Measurements from ENCODE around the gene CDKN2C.
A peak's percentile ranks its signal among the peaks of the same experiment; 100 is the strongest.
"Not testable (repeated sequence)": the region's sequence is repeated elsewhere in the genome, so short reads cannot be mapped to it uniquely, and the experiment has no call there.

The CDKN2C gene

DNA sequence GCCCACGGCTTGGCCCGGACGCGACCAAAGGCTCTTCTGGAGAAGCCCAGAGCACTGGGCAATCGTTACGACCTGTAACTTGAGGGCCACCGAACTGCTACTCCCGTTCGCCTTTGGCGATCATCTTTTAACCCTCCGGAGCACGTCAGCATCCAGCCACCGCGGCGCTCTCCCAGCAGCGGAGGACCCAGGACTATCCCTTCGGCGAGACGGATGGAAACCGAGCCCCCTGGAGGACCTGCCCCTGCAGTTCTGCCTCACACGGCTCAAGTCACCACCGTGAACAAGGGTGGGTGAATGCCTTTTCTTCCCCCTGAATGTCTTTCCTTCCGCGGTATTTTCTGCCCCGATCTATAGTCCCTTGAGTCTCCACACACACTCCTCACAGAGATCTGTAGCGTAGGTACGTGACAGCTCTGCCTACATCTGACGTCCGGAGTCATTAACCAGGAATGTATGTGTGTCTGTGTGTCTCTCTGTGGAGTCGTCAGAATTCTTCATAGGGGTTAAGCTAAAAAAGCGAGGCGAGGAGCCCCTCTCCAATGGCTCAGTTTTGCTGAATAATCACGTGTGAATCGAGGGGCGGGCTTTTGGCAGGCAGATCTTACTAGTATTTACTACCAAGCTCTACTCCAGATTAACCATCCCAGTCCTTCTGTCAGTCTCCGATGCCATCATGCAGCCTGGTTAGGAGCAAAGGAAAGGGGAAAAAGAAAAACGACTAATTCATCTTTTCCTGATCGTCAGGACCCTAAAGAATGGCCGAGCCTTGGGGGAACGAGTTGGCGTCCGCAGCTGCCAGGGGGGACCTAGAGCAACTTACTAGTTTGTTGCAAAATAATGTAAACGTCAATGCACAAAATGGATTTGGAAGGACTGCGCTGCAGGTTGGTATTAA lies at the start of gene CDKN2C:
Gene CDKN2C (plus strand): TSS at position 635 of the 898 bp plus-strand sequence. CDS start 124 bp downstream, at position 759.
- peak; percentile 77 for DNase-seq (ENCODE audit: low spot score)

DNA sequence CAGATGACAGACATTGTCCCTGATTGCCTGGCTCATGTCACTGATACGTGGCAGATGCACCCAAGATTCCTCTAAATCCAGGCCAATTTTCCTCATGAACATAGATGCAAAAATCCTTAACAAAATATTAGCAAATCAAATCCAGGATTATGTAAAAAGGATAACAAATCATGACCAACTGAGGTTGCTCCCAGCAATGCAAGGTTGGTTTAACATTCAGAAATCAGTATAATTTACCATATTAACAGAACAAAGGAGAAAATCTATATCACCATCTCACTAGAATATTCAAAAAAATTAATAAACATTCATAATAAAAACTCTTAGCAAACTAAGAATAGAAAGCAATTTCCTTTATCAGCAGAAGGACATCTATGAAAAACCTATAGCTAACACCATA lies 49.6 kb upstream of the CDKN2C start:
- no peak for DNase-seq (ENCODE audit: low spot score)

DNA sequence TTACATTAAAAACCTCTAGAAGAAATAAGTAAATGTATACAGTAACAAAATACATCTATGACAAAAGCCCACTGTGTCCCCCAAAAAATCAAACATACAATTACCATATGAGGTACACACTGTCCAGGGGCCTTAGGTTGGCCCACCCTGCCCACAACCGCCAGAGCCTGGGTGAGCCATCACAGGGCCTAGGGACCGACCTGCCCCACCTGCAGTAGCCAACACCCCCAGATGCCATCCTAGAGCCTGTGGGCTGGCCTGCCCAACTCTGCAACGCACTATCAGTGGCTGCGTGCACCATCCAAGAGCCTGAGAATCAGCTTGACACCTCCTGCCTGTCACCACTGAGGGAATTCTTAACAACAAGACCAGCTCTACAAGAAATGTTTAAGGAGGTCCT lies 49.0 kb upstream of the CDKN2C start:
- no peak for DNase-seq (ENCODE audit: low spot score)

DNA sequence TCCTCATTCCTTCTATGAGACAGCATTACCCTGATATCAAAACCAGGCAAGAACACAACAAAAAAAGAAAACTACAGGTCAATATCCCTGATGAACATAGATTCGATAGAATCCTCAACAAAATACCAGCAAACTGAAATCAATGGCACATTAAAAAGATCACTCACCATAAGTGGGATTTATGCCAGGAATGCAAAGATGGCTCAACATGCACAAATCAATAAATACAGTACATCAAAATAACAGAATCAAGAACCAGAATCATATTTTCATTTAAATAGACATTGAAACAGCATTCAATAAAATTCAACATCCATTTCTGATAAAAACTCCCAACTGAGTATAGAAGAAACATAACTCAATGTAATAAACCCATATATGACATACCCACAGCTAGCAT lies 46.5 kb upstream of the CDKN2C start:
- DNase-seq (ENCODE audit: low spot score), result no peak

DNA sequence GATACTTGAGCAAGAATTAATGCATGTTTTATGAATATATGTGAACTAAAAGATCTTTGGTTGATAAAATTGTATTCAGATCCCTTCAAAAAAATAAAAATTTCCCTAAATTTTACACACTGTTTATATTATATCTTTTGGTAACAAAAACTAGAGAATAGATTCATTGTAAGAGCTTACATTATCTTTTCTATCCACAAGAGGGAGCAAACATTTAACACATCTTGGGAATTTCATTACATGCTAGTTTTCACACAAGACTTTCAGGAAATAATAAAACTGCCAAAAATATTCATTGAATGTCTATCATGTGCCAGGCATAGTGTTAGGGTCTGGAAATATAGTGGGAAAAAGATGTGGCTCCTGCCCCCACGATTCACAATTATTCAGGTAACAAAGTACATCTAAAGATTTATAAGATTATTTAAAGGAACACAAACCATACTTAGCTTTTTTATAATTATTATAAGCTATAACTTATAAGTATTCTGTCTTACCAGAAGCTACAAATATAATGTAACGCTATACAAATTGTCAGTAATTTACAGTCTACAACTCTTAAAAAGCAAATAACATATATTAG lies 40.6 kb upstream of the CDKN2C start:
- DNase-seq (ENCODE audit: low spot score), result peak; percentile 61

DNA sequence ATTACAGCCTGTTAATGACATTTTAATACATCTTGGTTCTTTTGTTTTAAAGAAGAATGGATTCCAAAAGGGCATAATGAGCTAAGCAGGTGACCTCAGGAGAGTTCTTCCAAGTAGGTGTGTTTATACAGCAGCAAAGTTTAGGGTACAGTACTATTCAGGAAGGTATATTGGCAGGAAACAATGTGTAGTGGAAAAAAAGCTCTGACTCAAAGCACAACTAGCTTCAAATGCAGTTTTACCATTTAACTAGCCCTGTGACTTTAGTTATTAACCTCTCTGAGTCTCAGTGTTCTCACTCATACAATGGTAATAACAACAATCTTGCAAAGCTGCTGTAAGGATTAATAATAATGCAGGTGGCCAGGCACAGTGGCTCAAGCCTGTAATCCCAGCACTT lies 39.9 kb upstream of the CDKN2C start:
- no peak for DNase-seq (ENCODE audit: low spot score)

DNA sequence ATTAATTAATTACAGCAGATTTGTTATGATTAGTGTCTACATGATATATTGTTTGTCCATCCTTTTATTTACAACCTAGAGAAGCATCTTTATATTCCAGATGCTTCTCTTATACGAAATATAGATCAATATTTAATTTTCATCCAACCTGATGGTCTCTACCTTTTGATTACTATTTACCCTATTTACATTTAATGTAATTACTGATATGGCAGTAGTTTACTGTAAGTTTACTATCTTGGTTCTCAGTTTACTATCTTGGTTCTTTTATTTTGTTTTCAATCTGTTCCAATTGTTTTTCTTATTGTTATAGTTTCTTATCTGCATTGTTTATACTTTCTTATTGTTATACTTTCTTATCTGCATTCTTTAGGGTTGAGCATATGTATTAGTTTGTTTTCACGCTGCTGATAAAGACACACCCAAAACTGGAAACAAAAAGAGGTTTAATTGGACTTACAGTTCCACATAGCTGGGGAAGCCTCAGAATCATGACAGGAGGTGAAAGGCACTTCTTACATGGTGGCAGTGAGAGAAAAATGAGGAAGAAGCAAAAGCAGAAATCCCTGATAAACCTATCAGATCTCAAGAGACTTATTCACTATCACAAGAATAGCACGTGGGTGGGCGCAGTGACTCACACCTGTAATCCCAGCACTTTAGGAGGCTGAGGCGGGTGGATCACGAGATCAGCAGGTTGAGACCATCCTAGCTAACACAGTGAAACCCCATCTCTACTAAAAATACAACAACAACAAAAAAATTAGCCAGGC lies 38.9 kb upstream of the CDKN2C start:
- DNase-seq (ENCODE audit: low spot score), result no peak

DNA sequence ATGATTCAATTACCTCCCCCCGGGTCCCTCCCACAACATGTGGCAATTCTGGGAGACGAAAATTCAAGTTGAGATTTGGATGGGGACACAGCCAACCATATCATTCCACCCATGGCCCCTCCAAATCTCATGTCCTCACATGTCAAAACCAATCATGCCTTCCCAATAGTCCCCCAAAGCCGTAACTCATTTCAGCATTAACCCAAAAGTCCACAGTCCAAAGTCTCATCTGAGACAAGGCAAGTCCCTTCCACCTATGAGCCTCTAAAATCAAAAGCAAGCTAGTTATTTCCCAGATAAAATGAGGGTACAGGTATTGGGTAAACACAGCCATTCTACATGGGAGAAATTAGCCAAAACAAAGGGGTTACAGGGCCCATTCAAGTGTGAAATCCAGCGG lies 38.0 kb upstream of the CDKN2C start:
- not testable (repeated sequence) for DNase-seq (ENCODE audit: low spot score)

DNA sequence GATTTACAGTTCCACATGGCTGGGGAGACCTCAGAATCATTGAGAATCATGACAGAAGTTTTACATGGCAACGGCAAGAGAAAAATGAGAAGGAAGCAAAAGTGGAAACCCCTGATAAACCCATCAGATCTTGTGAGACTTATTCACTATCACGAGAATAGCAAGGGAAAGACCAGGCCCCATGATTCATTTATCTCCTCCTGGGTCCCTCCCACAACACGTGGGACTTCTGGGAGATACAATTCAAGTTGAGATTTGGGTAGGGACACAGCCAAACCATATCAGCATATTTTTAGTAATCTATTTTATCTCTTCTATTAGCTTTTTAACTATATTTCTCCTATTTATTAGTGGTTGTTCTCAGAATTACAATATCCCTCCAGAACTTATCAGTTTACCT lies 36.3 kb upstream of the CDKN2C start:
- DNase-seq (ENCODE audit: low spot score), result not testable (repeated sequence)

DNA sequence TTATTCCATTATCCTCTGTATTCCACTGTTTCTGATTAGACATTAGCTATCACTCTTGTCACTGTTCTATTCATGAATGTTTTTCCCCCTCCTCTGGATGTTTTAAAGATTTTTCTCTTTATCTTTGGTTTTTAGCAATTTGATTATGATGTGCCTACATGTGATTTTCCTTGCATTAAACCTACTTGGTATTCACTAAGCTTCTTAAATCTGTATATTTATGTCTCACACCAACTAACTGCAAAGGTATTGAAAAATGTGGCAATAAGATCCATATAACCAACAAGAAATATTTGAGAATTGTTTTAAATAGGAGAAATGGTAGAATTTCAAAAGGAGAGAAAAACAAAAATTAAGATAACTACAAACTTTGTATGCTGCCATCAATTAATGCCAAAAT lies 35.2 kb upstream of the CDKN2C start:
- DNase-seq (ENCODE audit: low spot score), result no peak

DNA sequence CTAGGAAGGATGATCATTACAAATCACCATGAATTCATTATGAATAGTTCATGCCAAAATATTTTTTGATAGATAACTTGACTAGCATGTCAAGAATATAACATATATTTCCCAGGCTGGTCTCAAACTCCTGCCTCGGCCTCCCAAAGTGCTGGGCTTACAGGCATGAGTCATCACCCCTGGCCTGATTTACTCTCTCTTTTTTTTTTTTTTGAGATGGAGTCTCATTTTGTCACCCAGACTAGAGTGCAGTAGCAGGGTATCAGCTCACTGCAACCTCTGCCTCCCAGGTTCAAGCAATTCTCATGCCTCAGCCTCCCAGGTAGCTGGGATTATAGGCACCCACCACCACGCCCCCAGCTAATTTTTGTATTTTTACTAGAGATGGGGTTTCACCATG lies 34.8 kb upstream of the CDKN2C start:
- DNase-seq (ENCODE audit: low spot score), result not testable (repeated sequence)

DNA sequence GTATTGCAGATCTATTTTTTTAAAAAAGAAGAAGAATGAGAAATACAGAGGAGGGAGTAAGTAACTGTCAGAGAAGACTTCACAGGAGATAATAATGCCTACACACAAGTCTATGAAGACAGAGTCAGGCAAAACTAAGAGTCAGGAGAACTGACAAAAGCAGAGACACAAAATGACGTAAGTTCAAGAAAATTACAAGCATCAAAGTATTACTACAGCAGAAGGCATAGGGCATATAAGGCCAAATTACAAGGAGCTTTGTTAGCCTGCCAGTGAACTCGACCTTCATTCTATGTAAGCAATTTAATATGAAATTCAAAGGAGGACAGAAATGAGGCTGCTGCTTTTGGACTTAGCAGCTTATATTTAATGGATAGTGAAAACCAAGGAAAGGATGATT lies 33.7 kb upstream of the CDKN2C start:
- DNase-seq (ENCODE audit: low spot score), result peak; percentile 18

DNA sequence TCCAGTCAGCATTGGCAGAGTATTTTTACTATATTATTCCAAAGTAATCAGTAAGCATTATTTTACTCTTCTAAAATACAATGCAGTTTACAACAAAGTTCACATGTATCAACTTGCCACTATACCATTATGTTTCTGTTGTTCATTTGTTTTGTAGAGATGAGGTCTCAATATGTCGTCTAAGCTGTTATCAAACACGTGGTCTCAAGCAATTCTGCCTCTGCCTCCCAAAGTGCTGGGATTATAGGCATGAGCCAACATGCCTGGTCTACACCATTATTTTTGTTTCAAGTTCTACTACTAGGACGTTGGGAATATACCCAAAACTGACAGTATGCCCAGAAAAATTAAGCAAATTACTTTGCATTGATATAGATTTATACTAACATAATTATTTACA lies 29.8 kb upstream of the CDKN2C start:
- no peak for DNase-seq (ENCODE audit: low spot score)

DNA sequence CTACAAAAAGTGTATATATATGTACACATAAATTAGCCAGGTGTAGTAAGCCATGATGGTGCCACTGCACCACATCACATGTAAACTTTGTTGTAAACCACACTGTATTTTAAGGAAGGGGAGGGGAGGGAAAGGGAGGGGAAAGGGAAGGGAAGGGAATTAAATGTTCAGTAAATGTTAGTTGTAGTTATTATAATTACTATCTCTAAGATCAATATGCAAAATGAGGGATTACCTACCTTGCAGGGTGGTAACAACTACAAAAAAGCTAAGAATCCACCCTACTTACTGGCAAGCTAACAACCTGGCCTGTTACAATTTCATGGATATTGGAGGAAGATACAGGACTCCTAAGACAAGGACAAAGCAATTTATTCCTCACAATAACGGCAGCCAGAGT lies 27.7 kb upstream of the CDKN2C start:
- no peak for DNase-seq (ENCODE audit: low spot score)

DNA sequence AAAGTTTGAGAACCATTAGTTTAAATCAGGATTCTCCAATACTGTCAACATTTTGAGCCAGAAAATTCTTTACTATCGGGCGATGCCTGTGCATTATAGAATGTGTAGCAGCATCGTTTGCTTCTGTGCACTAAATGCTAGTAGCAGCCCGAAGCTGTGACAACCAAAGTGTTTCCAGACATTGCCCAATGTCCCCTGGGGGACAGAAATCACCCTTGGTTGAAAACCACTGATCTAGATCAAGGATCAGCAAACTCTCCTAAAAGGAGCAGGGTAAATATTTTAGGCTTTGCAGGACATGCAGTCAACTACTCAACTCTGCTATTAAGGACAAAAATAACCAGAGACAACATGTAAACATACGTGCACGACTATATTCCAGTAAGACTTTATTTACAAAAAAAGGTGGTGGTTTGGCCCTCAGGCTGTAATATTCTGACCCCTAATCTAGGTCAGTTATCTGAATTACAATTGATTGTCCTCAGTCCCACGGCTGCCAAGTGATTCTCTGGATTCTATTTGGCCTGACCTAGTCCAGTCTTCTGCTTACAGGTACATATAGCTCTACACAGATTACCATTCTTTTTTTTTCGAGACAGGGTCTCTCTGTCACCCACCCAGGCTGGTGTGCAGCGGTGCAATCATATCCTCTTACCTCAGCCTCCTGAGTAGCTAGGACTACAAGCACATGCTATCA lies 20.6 kb upstream of the CDKN2C start:
- no peak for DNase-seq (ENCODE audit: low spot score)

DNA sequence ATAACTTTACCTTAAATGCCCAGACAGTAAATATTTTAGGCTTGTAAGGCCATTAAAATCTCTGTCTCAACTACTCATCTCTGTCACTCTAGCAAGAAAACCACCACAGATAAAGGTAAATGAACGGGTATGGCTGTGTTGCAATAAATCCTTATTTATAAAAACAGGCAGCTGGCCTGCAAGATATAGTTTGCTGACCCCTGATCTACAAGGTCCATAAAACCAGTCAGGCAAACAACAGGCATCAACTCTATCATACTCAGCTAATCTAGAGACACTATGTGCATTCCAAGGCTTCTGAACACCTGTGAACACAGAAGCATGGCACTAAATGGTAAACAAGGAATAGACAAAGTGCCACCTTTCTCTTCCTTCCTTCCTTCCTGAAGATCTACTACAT lies 19.6 kb upstream of the CDKN2C start:
- DNase-seq (ENCODE audit: low spot score), result no peak

DNA sequence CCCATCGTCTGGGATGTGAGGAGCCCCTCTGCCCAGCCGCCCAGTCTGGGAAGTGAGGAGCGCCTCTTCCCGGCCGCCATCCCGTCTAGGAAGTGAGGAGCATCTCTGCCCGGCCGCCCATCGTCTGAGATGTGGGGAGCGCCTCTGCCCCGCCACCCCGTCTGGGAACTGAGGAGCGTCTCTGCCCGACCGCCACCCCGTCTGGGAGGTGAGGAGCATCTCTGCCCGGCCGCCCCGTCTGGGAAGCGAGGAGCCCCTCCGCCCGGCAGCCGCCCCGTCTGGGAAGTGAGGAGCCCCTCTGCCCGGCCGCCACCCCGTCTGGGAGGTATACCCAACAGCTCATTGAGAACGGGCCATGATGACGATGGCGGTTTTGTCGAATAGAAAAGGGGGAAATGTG lies 17.5 kb upstream of the CDKN2C start:
- DNase-seq (ENCODE audit: low spot score), result not testable (repeated sequence)

DNA sequence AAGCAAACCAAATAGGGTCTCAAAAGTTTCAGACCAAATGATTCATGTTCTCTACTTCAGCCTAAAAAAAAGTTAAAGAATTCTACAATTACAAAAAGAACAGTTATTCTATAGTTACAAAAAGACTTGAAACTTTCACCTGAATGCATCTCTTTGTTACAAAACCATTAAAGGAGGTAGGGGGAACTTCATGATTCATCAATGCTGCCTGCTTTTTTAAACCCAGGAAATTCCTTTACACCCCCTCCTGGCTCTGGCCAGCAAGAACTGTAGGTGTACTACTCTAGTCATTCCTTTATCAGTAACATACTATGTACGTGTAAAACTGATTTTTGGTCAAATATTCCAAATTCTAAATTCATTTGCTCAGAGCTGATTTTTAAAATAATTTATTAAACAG lies 14.9 kb upstream of the CDKN2C start:
- no peak for DNase-seq (ENCODE audit: low spot score)

DNA sequence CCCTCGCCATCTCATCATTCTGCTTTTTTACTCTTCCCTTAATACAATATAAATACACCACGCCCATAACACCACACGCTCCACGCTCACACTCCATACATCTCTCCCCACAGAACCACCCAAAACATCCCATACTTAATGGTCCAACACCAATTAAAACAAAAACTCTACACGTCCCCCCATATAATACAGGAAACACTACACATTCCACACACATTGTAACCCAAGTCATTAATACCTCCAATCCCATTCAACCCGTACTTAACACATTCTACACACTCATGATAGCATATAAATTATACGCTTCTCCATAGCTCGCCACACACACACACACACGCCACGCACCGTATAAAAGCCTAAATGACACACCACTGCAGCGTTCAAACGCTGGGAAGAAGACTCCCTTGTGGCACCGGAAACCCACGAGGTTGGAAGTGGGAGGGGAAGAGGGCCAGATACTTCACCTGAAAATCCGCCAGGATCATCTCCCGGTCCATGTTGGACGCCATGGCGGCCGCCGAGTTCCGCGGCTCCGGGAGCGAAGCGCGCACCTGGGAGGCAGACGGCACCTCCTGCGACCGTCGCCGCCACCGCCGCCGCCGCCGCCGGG lies 10.6 kb upstream of the CDKN2C start:
- peak; percentile 4 for DNase-seq (ENCODE audit: low spot score)

DNA sequence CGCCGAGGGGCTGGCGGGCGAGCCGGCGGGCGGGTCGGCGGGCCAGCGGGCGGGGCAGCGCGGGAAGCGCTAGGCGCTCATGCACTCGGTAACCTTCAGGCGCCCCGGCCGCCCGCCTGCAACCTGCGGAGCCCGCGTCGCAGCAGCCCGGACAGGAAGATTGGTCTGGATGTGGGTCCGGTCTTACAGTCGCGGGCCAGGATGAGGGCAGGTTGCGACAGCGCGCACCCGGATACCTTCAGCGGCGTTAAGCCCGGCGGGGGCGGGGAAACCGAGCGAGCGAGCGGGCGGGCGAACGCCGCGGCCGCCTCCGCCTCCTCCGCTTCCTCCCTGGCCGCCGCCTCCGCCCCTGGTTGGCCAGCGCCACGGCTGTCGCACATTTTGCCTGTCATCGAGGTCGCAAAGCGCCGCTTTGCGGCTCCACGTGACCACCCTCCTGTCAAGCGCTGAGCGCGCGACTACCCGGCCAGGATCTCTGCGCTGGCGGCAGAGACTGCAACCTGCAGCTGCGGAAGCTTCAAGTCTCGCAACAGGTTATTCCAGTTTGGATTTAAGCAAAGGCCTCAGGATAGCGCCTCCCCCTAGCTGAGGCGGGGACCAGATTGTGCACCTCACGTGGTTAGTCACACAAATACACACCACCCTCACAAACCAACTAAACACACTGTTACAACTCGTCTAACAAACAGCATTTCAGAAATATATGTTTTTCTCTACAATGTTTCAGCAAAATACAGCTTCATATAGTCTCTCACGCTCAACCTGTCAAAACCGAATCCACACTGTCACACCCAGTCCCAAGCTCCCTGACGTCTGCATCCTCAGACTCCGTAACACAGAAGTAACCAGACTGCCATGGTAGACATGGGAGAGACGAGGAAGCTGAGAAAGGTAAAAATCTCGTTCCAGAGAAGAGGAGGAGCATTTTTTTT lies 9.9 kb upstream of the CDKN2C start, which contains the start of gene FAF1:
Gene FAF1 (minus strand): TSS at position 355 of the 932 bp plus-strand sequence. CDS start 456 bp downstream, outside the sequence.
- DNase-seq (ENCODE audit: low spot score), result peak; percentile 97

DNA sequence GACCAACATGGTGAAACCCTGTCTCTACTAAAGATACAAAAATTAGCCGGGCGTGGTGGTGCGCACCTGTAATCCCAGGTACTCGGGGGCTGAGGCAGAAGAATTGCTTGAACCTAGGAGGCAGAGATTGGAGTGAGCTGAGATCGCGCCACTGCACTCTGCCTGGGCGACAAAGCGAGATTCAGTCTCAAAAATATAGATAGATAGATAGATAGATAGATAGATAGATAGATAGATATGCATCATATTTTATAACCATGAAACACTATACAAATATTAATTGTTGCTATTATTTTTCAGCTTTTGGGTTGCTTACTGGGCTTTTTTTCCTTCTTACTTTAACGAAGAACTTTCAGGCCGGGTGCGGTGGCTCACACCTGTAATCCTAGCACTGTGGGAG lies 5.2 kb upstream of the CDKN2C start:
- DNase-seq (ENCODE audit: low spot score), result no peak
